OCI-LY1 (cell line): ENCODE data around the gene GPRC5B.

ENCODE experiments used
- H2AFZ ChIP-seq: fragments of 200-600 bp; sonication (generic), shearing (Covaris generic); 2 replicates; pipeline ENCODE4 v1.6.0; 2014; ENCODE audit warnings: antibody characterized with exemption, mild to moderate bottlenecking, low read length
- H3F3A ChIP-seq: fragments of 200-600 bp; sonication (generic), shearing (Covaris generic); 2 replicates; pipeline ENCODE4 v1.6.0; 2014; ENCODE audit warnings: mild to moderate bottlenecking, antibody characterized with exemption, low read length, moderate library complexity; ENCODE audit not compliant: insufficient read depth
- H3K27ac ChIP-seq: fragments of 200-600 bp; sonication (generic); 2 replicates; pipeline ENCODE4 v1.5.1; 2014; ENCODE audit warnings: low read length, mixed run types, mild to moderate bottlenecking, low read depth; ENCODE audit not compliant: poor library complexity, severe bottlenecking
- H3K27me3 ChIP-seq: fragments of 200-600 bp; sonication (generic); 2 replicates; pipeline ENCODE4 v1.6.0; 2014; ENCODE audit warnings: antibody characterized with exemption, mild to moderate bottlenecking, low read length, moderate library complexity; ENCODE audit not compliant: insufficient read depth
- H3K36me3 ChIP-seq: fragments of 200-600 bp; sonication (generic); 2 replicates; pipeline ENCODE4 v1.6.1; 2014; ENCODE audit warnings: mild to moderate bottlenecking, antibody characterized with exemption, low read length, moderate library complexity, mixed read lengths; ENCODE audit not compliant: insufficient read depth
- H3K4me1 ChIP-seq: fragments of 200-600 bp; sonication (generic); 2 replicates; pipeline ENCODE4 v1.5.1; 2014; ENCODE audit warnings: mild to moderate bottlenecking, low read length, moderate library complexity; ENCODE audit not compliant: insufficient read depth, severe bottlenecking
- H3K4me2 ChIP-seq: fragments of 200-600 bp; sonication (generic), shearing (Covaris generic); 2 replicates; pipeline ENCODE4 v1.6.1; 2014; ENCODE audit warnings: low read length
- H3K4me3 ChIP-seq: fragments of 200-600 bp; sonication (generic); 2 replicates; pipeline ENCODE4 v1.5.1; 2014; ENCODE audit warnings: low read length, low read depth, mild to moderate bottlenecking, mixed read lengths; ENCODE audit not compliant: poor library complexity, severe bottlenecking
- H3K79me2 ChIP-seq: fragments of 200-600 bp; shearing (Covaris generic); 2 replicates; pipeline ENCODE4 v1.6.1; 2016; ENCODE audit warnings: mixed run types, low read length, mixed read lengths; ENCODE audit not compliant: insufficient read depth
- H3K9ac ChIP-seq: fragments of 200-600 bp; sonication (generic), shearing (Covaris generic); 2 replicates; pipeline ENCODE4 v1.6.1; 2014; ENCODE audit warnings: mild to moderate bottlenecking, low read length, mixed read lengths
- H3K9me2 ChIP-seq: fragments of 200-600 bp; sonication (generic), shearing (Covaris generic); 2 replicates; pipeline ENCODE4 v1.6.1; 2014; ENCODE audit warnings: low read depth, mild to moderate bottlenecking, low read length, mixed read lengths
- H3K9me3 ChIP-seq: fragments of 200-600 bp; shearing (Covaris generic); 2 replicates; pipeline ENCODE4 v1.6.1; 2014; ENCODE audit warnings: low read length, mixed read lengths
- H4K20me1 ChIP-seq: fragments of 200-600 bp; sonication (generic), shearing (Covaris generic); 2 replicates; pipeline ENCODE4 v1.6.0; 2016; ENCODE audit warnings: mild to moderate bottlenecking, low read length; ENCODE audit not compliant: insufficient read depth
- EZH2 ChIP-seq: fragments of 200-600 bp; sonication (generic), shearing (Covaris generic); IDR thresholded peaks from 2 replicates; pipeline ENCODE4 v1.8.0; 2017; ENCODE audit warnings: borderline replicate concordance, mixed run types, mild to moderate bottlenecking, antibody characterized with exemption, low read length, moderate library complexity, mixed read lengths
- TF ChIP-seq, protein P1 (sequence below): fragments of 200-600 bp; sonication (generic), shearing (Covaris generic); IDR thresholded peaks from 2 replicates; pipeline ENCODE4 v1.5.1; 2017; ENCODE audit warnings: mild to moderate bottlenecking, antibody characterized with exemption, low read length, moderate library complexity, mixed read lengths

The GPRC5B gene

GRCh38 chr16:19868421-19868820 lies 16.2 kb downstream of the GPRC5B start:
- Histone ChIP-seq H3K4me2 (no peak overlapping the region), H4K20me1 (no peaks in the 10 kb centered on the region), H3K4me1 (no peaks in the 10 kb centered on the region), H3F3A (no peaks in the 10 kb centered on the region), H3K9ac (no peak overlapping the region), H3K27ac (no peak overlapping the region), H3K27me3 (0 out of 2 replicates have a peak, but pooled peaks cover 4% of the 10 kb centered on the region), H3K4me3 (no peak overlapping the region), H3K36me3 (no peaks in the 10 kb centered on the region), H3K9me2 (no peaks in the 10 kb centered on the region), H2AFZ (no peak overlapping the region), H3K79me2 (no peaks in the 10 kb centered on the region), H3K9me3 (no peaks in the 10 kb centered on the region)
- TF ChIP-seq EZH2: no peak
- TF ChIP-seq, protein P1, sequence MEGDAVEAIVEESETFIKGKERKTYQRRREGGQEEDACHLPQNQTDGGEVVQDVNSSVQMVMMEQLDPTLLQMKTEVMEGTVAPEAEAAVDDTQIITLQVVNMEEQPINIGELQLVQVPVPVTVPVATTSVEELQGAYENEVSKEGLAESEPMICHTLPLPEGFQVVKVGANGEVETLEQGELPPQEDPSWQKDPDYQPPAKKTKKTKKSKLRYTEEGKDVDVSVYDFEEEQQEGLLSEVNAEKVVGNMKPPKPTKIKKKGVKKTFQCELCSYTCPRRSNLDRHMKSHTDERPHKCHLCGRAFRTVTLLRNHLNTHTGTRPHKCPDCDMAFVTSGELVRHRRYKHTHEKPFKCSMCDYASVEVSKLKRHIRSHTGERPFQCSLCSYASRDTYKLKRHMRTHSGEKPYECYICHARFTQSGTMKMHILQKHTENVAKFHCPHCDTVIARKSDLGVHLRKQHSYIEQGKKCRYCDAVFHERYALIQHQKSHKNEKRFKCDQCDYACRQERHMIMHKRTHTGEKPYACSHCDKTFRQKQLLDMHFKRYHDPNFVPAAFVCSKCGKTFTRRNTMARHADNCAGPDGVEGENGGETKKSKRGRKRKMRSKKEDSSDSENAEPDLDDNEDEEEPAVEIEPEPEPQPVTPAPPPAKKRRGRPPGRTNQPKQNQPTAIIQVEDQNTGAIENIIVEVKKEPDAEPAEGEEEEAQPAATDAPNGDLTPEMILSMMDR: no peak

DNA sequence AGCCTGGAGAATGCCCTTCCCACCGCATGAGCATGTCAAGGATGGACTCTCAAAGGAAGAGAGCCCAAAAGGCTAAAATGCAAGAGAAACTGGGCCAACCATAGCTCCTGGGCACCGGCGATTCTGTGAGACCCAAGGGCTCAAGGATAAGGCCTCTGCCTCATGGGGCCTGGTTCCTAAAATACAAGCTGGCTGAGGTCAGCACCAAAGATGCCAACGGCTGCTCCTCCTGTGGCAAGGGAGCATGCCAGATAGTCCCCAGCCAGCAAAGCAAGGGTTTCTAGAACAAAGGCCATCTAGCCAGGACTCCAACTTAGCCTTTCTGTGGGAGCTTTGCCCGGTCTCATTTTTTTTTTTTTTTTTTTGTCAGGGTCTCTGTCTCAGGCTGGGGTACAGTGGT lies 20.1 kb downstream of the GPRC5B start:
- Histone ChIP-seq H3K36me3 (no peaks in the 10 kb centered on the region), H3K27me3 (0 out of 2 replicates have a peak, but pooled peaks cover 4% of the 10 kb centered on the region), H3K27ac (no peak overlapping the region), H3K79me2 (no peaks in the 10 kb centered on the region), H3F3A (no peaks in the 10 kb centered on the region), H2AFZ (no peak overlapping the region), H3K4me2 (no peak overlapping the region), H3K9me3 (no peaks in the 10 kb centered on the region), H3K4me3 (no peak overlapping the region), H3K9ac (no peak overlapping the region), H4K20me1 (no peaks in the 10 kb centered on the region), H3K9me2 (no peaks in the 10 kb centered on the region), H3K4me1 (no peaks in the 10 kb centered on the region)
- TF ChIP-seq, protein P1: no peak
- TF ChIP-seq EZH2: no peak

- H3K4me3 ChIP-seq: no peak overlapping the region
- H3K4me1 ChIP-seq: no peaks in the 10 kb centered on the region
- no peak overlapping the region for H3K27ac ChIP-seq
- H3K9me2 ChIP-seq: no peaks in the 10 kb centered on the region
- no peaks in the 10 kb centered on the region for H3K79me2 ChIP-seq
- no peaks in the 10 kb centered on the region for H4K20me1 ChIP-seq
- H3K36me3 ChIP-seq: no peaks in the 10 kb centered on the region
- H2AFZ ChIP-seq: no peak overlapping the region
- no peak overlapping the region for H3K9ac ChIP-seq
- H3F3A ChIP-seq: no peaks in the 10 kb centered on the region
- no peak overlapping the region for H3K4me2 ChIP-seq
- no peaks in the 10 kb centered on the region for H3K9me3 ChIP-seq
- TF ChIP-seq EZH2: no peak
- TF ChIP-seq, protein P1: no peak
- H3K27me3 ChIP-seq: 0 out of 2 replicates have a peak, but pooled peaks cover 4% of the 10 kb centered on the region
These were observed 20.7 kb downstream of the GPRC5B start for GRCh38 chr16:19863990-19864389.
